Astrocyte of the spinal cord (primary cell): ENCODE measurements around the gene USP7.

Source experiments
- DNase-seq: peaks from one replicate; pipeline ENCODE4 v3.0.0; 2011; ENCODE audit warnings: low read depth, low spot score
- H3K4me3 ChIP-seq: 2 replicates; pipeline ENCODE4 v1.5.1; 2011; ENCODE audit warnings: low read depth, mild to moderate bottlenecking, low read length, moderate library complexity
- in situ Hi-C: cut with HindIII; loops from 2 replicates; pipeline ENCODE4 v1.10.0; 2017; ENCODE audit warnings: low sequenced_read_pairs
- TF ChIP-seq, protein P1 (sequence below): IDR thresholded peaks from 2 replicates; pipeline ENCODE4 v1.5.1; 2012; ENCODE audit warnings: low read depth, mild to moderate bottlenecking, low read length, inconsistent platforms

The USP7 gene

DNA sequence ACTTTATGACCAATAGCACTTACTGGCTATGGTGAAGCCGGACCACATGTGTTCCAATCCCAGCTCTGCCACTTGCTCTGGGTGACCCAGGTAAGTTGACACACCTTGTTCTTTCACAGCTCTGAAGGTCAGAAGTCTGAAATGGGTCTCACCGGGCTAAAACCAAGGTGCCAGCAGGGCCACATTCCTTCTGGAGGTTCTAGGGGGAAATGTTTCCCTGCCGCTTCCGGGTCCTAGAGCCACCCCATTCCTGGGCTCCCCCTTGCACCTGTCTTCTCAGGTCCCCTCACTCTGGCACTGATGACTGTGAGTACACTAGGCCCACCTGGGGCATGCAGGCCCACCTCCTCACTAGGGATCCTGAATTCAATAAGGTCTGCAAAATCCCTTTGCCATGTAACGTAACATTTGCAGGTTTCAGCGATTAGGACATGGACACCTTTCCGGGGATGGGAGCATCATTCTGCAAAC is 11.4 kb downstream of the USP7 start:
- TF ChIP-seq, protein P1, sequence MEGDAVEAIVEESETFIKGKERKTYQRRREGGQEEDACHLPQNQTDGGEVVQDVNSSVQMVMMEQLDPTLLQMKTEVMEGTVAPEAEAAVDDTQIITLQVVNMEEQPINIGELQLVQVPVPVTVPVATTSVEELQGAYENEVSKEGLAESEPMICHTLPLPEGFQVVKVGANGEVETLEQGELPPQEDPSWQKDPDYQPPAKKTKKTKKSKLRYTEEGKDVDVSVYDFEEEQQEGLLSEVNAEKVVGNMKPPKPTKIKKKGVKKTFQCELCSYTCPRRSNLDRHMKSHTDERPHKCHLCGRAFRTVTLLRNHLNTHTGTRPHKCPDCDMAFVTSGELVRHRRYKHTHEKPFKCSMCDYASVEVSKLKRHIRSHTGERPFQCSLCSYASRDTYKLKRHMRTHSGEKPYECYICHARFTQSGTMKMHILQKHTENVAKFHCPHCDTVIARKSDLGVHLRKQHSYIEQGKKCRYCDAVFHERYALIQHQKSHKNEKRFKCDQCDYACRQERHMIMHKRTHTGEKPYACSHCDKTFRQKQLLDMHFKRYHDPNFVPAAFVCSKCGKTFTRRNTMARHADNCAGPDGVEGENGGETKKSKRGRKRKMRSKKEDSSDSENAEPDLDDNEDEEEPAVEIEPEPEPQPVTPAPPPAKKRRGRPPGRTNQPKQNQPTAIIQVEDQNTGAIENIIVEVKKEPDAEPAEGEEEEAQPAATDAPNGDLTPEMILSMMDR: no peak
- no peak overlapping the region for H3K4me3 ChIP-seq
- in situ Hi-C loops: no loop called here
- DNase-seq: no peak

DNA sequence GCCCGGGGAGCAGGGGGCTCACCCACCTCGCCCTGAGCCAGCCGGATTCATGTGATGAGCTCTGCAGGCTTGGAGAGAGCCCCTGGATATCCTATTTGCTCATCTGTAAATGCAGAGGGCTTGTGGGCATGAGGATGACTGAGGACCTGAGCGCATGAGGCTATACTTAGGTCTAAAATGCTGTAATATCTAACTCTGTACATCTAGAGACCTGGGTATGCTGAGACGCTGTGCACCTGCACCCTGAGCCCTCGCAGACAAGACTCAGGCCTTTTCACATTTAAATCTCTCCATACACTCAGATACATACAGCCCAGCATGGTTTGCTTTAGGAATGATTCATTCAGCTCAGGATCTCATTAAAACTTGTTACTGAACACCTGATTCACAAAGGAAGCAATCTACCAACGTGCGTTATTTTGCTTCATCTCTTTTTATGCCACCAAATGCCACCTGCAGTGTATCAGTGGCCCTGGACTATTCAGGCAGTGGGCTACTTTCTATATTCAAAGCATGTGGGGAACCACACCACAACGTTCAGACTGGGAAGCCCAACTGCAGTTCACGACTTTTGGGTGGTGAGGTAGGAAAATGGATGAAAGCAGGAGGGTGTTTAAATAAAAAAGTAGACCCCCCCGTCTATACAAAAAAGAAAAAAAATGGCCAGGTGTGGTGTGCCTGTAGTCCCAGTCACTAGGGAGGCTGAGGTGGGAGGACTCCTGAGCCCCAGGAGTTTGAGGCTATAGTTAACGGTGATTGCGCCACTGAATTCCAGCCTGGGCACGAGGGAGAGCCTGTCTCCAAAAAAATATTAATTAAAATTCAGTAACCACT is 12.0 kb downstream of the USP7 start:
- no peak for DNase-seq
- no peak overlapping the region for H3K4me3 ChIP-seq
- TF ChIP-seq, protein P1: no peak
- in situ Hi-C loops: no loop called here

DNA sequence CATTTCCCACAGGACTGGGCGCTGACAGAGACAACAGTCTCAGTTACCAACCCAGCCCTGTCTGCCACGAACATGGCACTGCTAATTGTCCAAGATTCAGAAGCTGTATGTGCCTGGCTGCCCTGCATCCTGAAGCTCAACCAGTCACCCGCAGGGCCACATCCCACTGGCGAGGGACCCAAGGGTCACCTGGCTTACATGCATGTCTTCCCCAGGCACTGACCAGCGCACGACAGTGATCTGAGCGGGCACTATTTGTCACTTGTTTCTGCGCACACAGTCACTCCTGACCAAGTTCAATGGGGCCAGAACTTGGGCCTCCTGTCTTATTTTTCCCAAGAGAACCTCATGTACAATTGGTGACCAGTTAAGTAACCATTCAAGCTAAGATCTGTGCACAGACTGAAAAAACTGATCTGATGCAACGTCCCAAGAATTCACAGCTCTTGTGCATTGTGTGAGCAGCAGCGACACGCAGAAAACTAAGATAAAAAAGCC is 13.1 kb downstream of the USP7 start:
- TF ChIP-seq, protein P1: no peak
- DNase-seq: peak; percentile 48
- H3K4me3 ChIP-seq: no peak overlapping the region
- in situ Hi-C loops: no loop called here

DNA sequence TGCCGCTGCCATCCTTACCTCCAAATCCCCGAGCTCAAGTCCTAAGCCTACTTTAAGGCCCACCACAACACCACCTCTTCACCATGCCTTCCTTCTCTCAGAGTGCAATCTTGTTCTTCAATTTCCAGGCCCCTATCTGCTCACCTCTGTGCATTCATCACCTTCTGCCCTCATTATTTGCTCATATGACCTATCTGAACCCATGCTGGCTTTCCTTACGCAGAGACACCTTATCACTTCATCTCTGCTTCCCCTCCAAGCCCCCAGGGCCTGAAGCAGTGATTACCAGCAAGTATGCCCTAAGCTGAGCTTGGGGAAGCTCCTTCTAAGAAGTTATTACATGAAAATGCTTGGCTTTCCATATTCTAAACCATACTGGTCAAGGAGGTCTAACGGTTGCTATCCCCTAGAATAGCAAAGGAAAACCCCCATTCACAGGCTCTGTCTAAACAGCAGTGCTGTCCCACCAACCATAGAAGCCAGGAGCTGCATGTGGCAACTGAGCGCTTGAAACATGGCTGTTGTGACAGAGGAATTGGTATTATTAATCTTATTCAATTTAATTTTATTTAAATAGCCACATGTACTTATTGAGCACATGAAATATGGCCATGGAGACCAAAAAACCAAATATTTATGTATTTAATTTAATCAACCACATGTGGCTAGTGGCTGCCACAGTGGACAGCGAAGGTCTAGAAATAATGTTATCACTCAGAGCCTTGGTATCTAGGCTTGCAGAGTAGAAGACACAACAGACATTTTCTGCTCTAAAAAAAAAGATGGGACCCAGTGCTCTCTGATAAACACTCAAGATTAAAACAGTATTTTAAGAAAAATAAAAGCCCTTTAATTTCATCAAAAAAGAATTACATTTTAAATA is 13.9 kb downstream of the USP7 start:
- no peak for DNase-seq
- TF ChIP-seq, protein P1: no peak
- no peak overlapping the region for H3K4me3 ChIP-seq
- in situ Hi-C loops: no loop called here

DNA sequence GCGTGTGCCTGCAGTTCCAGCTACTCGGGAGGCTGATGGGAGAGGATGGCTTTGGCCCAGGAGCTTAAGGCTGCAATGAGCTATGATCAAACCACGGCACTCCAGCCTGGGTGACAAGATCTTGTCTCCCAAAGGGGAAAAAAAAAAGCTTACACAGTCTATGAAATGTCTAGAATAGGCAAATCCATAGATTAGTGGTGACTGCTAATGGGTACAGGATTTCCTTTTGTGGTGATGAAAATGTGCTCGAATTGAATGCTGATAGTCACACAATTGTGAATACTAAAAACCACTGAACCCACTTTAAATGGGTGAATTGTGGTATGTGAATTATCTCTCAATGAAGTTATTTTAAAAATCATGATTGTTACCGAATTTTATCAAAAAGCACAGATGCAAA is 14.9 kb downstream of the USP7 start:
- no peak overlapping the region for H3K4me3 ChIP-seq
- TF ChIP-seq, protein P1: no peak
- no peak for DNase-seq
- in situ Hi-C loops: no loop called here

DNA sequence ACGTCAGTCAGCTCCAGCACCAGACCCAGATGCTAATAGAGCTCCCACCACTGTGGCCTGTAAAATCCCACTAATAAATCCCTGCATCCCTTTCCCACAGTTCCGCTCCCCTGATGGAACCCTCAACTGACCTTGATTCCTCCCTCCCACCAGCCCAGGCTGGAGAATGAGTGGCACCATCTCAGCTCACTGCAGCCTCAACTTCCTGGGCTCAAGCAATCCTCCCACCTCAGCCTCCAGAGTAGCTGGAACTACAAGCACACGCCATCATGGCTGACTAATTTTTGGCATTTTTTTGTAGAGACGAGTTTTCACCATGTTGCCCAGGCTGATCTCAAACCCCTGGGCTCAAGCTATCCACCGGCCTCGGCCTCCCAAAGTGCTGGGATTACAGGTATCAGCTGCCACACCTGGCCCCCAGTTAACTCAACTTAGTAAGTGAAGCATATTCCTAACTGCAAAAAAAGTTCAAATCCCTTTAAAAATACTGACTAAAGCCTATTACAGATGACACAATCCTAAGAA is 15.6 kb downstream of the USP7 start:
- H3K4me3 ChIP-seq: no peak overlapping the region
- TF ChIP-seq, protein P1: no peak
- DNase-seq: no peak
- in situ Hi-C loops: no loop called here
